Femur (tissue), 1 donor: ENCODE data around the gene MLXIP.

ENCODE experiments used
- DNase-seq: peaks from one replicate; pipeline ENCODE4 v3.0.0-alpha.2; 2017

MLXIP gene

GRCh38 chr12:122190842-122191668 lies 112.5 kb downstream of the MLXIP start:
- no peak for DNase-seq

DNA sequence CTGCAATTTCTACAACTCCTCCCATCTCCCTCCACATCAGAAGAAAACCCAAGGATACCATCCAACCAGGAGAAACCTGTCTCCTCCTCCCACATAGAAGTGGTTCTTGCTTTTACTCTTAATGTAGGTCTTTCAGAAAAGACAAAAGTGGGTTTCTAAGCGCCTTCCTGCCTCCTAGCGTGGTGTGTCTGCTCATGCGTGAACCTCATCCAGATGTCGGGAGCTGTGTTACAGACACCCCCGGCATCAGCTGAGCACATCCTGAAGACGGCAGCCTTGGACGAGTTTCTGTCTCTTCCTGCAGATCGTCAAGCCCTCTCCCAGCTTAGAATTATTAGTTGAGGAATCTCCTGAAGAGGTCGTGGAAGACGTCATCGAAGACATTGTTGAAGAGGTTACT lies 113.9 kb downstream of the MLXIP start:
- no peak for DNase-seq

DNA sequence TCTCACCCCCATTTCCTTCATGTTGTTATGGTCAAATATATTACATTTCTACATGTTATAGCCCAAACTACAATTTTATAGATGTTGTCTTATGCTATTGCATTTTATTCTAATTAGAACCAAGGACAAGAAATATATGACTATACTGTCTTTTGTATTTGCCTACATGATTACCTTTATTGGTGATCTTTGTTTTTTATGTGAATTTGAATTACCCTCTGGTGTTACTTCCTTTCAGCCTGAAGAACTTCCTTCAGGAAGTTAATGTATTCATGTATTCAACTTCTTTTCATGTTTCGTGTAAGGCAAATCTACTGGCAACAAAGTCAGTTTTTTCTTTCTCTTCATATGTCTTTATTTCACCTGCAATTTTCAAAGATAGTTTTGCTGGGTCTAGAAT lies 116.2 kb downstream of the MLXIP start:
- no peak for DNase-seq

GRCh38 chr12:122195405-122195804 lies 116.8 kb downstream of the MLXIP start:
- no peak for DNase-seq
